Measurements from ENCODE around the gene PFN2. TPM values are rescaled to one million over a fixed set of nuclear protein-coding genes. Genes with fewer than 3 reads are reported as not detected.

The PFN2 gene, protein sequence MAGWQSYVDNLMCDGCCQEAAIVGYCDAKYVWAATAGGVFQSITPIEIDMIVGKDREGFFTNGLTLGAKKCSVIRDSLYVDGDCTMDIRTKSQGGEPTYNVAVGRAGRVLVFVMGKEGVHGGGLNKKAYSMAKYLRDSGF
- total RNA-seq (100 to 1,000 TPM in 1 of 9 donors, 10 to 100 TPM in 8; 13.4 to 129 (median 49.4) TPM), polyA plus RNA-seq (100 to 1,000 TPM in 1 of 3 donors, 10 to 100 TPM in 2; 28.6 to 148 (median 35.2) TPM)
- long read RNA-seq, donor 1, transcript PFN2-201 (3 exons, 2,261 nt), result minor isoform, 38 of 120 reads
- long read RNA-seq, donor 1, transcript PFN2-203 (3 exons, 1,780 nt), result major isoform, 76 of 120 reads
- long read RNA-seq, donor 1, partial matches to known transcripts, result 0 of 120 reads
- long read RNA-seq, donor 1, other reads (novel, unspliced or antisense), result 0 of 120 reads
- long read RNA-seq, donor 2, transcript PFN2-201 (3 exons, 2,261 nt), result minor isoform, 20 of 60 reads
- long read RNA-seq, donor 2, transcript PFN2-203 (3 exons, 1,780 nt), result major isoform, 37 of 60 reads
- long read RNA-seq, donor 2, partial matches to known transcripts, result 0 of 60 reads
- long read RNA-seq, donor 2, other reads (novel, unspliced or antisense), result 0 of 60 reads
- long read RNA-seq, donor 3, transcript PFN2-203 (3 exons, 1,780 nt), result major isoform, 49 of 74 reads
- long read RNA-seq, donor 3, transcript PFN2-201 (3 exons, 2,261 nt), result minor isoform, 24 of 74 reads
- long read RNA-seq, donor 3, partial matches to known transcripts, result 0 of 74 reads
- long read RNA-seq, donor 3, other reads (novel, unspliced or antisense), result 0 of 74 reads
- long read RNA-seq, donor 4, transcript PFN2-203 (3 exons, 1,780 nt), result major isoform, 16 of 19 reads
- long read RNA-seq, donor 4, partial matches to known transcripts, result 0 of 19 reads
- long read RNA-seq, donor 4, other reads (novel, unspliced or antisense), result 0 of 19 reads
- long read RNA-seq, donor 5, transcript PFN2-203 (3 exons, 1,780 nt), result major isoform, 82 of 117 reads
- long read RNA-seq, donor 5, transcript PFN2-201 (3 exons, 2,261 nt), result minor isoform, 25 of 117 reads
- long read RNA-seq, donor 5, partial matches to known transcripts, result 1 of 117 reads
- long read RNA-seq, donor 5, other reads (novel, unspliced or antisense), result 8 of 117 reads
- long read RNA-seq, donor 6, transcript PFN2-203 (3 exons, 1,780 nt), result major isoform, 11 of 23 reads
- long read RNA-seq, donor 6, transcript PFN2-201 (3 exons, 2,261 nt), result minor isoform, 10 of 23 reads
- long read RNA-seq, donor 6, partial matches to known transcripts, result 0 of 23 reads
- long read RNA-seq, donor 6, other reads (novel, unspliced or antisense), result 2 of 23 reads
- long read RNA-seq, donor 7, transcript PFN2-201 (3 exons, 2,261 nt), result minor isoform, 22 of 61 reads
- long read RNA-seq, donor 7, transcript PFN2-203 (3 exons, 1,780 nt), result major isoform, 37 of 61 reads
- long read RNA-seq, donor 7, partial matches to known transcripts, result 0 of 61 reads
- long read RNA-seq, donor 7, other reads (novel, unspliced or antisense), result 0 of 61 reads
- long read RNA-seq, donor 8, transcript PFN2-201 (3 exons, 2,261 nt), result minor isoform, 35 of 95 reads
- long read RNA-seq, donor 8, transcript PFN2-203 (3 exons, 1,780 nt), result major isoform, 57 of 95 reads
- long read RNA-seq, donor 8, partial matches to known transcripts, result 0 of 95 reads
- long read RNA-seq, donor 8, other reads (novel, unspliced or antisense), result 0 of 95 reads
- long read RNA-seq, donor 9, transcript PFN2-203 (3 exons, 1,780 nt), result major isoform, 48 of 68 reads
- long read RNA-seq, donor 9, transcript PFN2-201 (3 exons, 2,261 nt), result minor isoform, 18 of 68 reads
- long read RNA-seq, donor 9, partial matches to known transcripts, result 0 of 68 reads
- long read RNA-seq, donor 9, other reads (novel, unspliced or antisense), result 0 of 68 reads
- long read RNA-seq, donor 10, transcript PFN2-203 (3 exons, 1,780 nt), result major isoform, 18 of 22 reads
- long read RNA-seq, donor 10, partial matches to known transcripts, result 0 of 22 reads
- long read RNA-seq, donor 10, other reads (novel, unspliced or antisense), result 0 of 22 reads

DNA sequence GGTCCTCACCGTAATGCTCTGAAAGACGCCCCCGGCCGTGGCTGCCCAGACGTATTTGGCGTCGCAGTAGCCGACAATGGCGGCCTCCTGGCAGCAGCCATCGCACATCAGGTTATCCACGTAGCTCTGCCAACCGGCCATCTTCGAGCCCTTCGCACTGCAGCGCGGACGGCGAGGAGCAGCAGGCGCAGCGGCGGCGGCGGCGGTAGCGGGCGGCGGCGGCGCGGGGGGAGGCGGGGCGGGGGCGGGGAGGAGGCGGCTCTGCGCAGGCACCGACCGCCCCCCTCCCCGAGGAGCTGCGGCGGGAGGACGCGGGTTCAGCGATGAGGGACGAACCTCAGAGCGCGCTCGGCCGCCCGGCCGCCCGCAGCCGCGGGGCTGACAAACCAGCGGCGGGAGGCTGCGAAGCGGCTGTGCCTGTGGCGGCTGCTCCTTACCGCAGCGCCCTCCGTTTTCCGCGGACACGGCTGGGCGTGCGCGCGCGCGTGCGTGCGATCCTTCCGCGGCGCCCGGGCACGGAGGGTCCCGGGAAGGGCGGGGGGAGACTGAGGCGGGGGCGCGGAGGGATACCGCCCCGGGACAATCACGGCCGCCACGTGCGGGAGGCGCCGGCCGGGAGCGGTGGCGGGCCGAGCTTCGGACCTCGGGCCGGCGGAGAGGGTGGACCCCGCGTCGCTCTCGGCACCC lies at the start of gene PFN2:
PFN2 (minus strand) TSS at position 180 of the 687 bp plus-strand sequence; CDS start at position 141, 39 bp downstream.
- Histone ChIP-seq H3K27me3 (no peaks in the 10 kb centered on the region), H3K4me3 (peak within 1 kb of the TSS; percentile 45 to 94 (median 68)), H3K4me1 (replicated peaks in 1 of 2) (peaks cover 6 to 30% of the 10 kb centered on the region in 2 donors), H3K36me3 (replicated peaks in 1 of 2) (no peaks in the 10 kb centered on the region), H3K27ac (peak within 1 kb of the TSS in 4 of 5 donors; percentile 65 to 94 (median 84)), H3K9me3 (replicated peaks in 1 of 3) (no peaks in the 10 kb centered on the region)
- DNase-seq, result peak; percentile 60 to 77 (median 66)
- intact Hi-C loops (cut with DNase I), result loop anchor here in 1 of 2 donors (10.0 kb wide), 1 partner anchor 214 kb away; no protein-coding TSS in a partner anchor
- WGBS, 4 donors, result 0 to 1% (median 0%) methylated on average over 13 to 102 of the region's 102 CpGs
- peak; percentile 28 to 56 for TF ChIP-seq POLR2A (IDR thresholded peaks at IDR 0.05)
- TF ChIP-seq, protein P1, sequence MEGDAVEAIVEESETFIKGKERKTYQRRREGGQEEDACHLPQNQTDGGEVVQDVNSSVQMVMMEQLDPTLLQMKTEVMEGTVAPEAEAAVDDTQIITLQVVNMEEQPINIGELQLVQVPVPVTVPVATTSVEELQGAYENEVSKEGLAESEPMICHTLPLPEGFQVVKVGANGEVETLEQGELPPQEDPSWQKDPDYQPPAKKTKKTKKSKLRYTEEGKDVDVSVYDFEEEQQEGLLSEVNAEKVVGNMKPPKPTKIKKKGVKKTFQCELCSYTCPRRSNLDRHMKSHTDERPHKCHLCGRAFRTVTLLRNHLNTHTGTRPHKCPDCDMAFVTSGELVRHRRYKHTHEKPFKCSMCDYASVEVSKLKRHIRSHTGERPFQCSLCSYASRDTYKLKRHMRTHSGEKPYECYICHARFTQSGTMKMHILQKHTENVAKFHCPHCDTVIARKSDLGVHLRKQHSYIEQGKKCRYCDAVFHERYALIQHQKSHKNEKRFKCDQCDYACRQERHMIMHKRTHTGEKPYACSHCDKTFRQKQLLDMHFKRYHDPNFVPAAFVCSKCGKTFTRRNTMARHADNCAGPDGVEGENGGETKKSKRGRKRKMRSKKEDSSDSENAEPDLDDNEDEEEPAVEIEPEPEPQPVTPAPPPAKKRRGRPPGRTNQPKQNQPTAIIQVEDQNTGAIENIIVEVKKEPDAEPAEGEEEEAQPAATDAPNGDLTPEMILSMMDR (IDR thresholded peaks at IDR 0.05), result no peak

DNA sequence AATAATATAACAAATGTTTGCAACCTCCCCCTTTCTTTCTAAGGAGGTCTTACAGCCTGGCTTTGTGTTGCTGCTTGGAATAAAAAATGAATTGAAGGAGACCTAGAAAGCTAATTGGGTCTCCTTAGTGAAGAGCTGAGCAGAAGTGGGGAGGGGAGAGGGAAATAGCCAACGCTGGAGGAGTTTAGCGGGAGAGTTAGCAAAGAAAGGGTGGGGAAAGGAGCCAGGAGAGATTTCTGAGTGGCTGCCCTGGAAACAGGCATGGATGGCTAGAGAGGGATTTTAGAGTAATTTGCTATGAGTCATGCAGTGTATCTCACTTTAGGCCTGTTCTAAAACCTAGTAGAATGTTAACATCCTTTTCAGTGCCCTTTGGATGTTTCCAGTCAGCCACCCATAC lies 45.2 kb upstream of the PFN2 start:
- no peak for DNase-seq
- intact Hi-C loops (cut with DNase I), result no loop called here
- TF ChIP-seq, protein P1 (IDR thresholded peaks at IDR 0.05), result no peak
- no peak for TF ChIP-seq POLR2A (IDR thresholded peaks at IDR 0.05)
- no peak overlapping the region for H3K27ac ChIP-seq
- no peak overlapping the region for H3K4me3 ChIP-seq
- 79 to 91% (median 90%) methylated on average over 2 of the region's 2 CpGs for WGBS, 4 donors
- no peaks in the 10 kb centered on the region for H3K36me3 ChIP-seq (replicated peaks in 1 of 2)
- H3K4me1 ChIP-seq (replicated peaks in 1 of 2), result no peaks in the 10 kb centered on the region
- H3K27me3 ChIP-seq, result no peaks in the 10 kb centered on the region
- no peaks in the 10 kb centered on the region for H3K9me3 ChIP-seq (replicated peaks in 1 of 3)

DNA sequence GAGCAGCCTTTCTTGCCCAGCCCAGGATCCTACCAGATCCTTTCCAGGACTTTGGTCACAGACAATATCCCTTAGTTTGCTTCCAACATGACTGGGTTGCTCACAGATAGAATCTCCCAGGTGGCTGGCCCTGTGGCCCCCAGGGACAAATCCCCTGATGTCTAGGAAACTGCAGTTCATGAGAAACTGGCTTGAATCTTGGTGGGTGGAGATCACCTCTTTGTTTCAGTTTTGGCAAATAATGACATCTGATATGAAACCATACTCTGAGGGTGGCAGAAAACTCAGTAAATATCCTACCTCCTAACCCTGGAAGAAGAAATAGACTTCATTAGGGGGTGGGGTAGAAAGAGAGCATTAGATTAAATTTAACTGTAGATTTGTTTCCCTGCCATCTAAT lies 44.1 kb upstream of the PFN2 start:
- intact Hi-C loops (cut with DNase I), result no loop called here
- Histone ChIP-seq H3K36me3 (replicated peaks in 1 of 2) (no peaks in the 10 kb centered on the region), H3K27me3 (no peaks in the 10 kb centered on the region), H3K4me3 (no peak overlapping the region), H3K4me1 (replicated peaks in 1 of 2) (no peaks in the 10 kb centered on the region), H3K27ac (no peak overlapping the region), H3K9me3 (replicated peaks in 1 of 3) (no peaks in the 10 kb centered on the region)
- TF ChIP-seq, protein P1 (IDR thresholded peaks at IDR 0.05), result no peak
- TF ChIP-seq POLR2A (IDR thresholded peaks at IDR 0.05), result no peak
- DNase-seq, result no peak
